Endothelial cell of umbilical vein (primary cell): ENCODE measurements around the gene MRPS23. TPM values are rescaled to one million over a fixed set of nuclear protein-coding genes. Genes with fewer than 3 reads are reported as not detected.

Source experiments
- BruUV-seq: library from RNA; stranded (reverse); fragments of 400-500 nt; replicated peaks from 2 replicates; lab custom pipeline; 2021; lab: Mats Ljungman, UMichigan
- CTCF ChIA-PET: fragments of 300-600, 350-600 bp; sonication (Branson Sonifier 250); formaldehyde crosslinking; loops from one replicate; lab custom pipeline; 2021; ENCODE audit warnings: antibody characterized with exemption, inconsistent platforms; lab: Charles Lee
- POLR2A ChIA-PET: fragments of 300-600, 350-600 bp; sonication (Branson Sonifier 250); formaldehyde crosslinking; loops from one replicate; lab custom pipeline; 2021; ENCODE audit warnings: antibody characterized with exemption, inconsistent platforms; lab: Charles Lee
- DNase-seq: peaks from one replicate; pipeline ENCODE4 v3.0.0-alpha.2; 2011; ENCODE audit warnings: low read depth, low spot score
- FAIRE-seq: peaks from 2 replicates; lab custom pipeline; 2011; peaks lifted over from hg19 to GRCh38; lab: Jason Lieb, UNC
- H2AFZ ChIP-seq: 2 replicates; pipeline ENCODE4 v1.6.0; 2012; ENCODE audit warnings: low read depth, low read length, control low read depth, inconsistent platforms
- H3K27ac ChIP-seq: 2 replicates; pipeline ENCODE4 v1.5.1; 2011; ENCODE audit warnings: low read depth, mild to moderate bottlenecking, control low read depth, low read length, moderate library complexity; ENCODE audit not compliant: insufficient read depth
- H3K27me3 ChIP-seq, 2 experiments: 2 replicates each; pipeline versions ENCODE4 v1.6.0 to v1.6.1; 2011; ENCODE audit warnings: low read length in 2 of 2, mixed read lengths in 1 of 2; ENCODE audit not compliant: control insufficient read depth in 2 of 2, insufficient read depth in 2 of 2
- H3K36me3 ChIP-seq, 2 experiments: 2 replicates in 1 of 2; 3 replicates in 1 of 2; pipeline ENCODE4 v1.5.1; 2011; ENCODE audit warnings: low read length in 2 of 2, mild to moderate bottlenecking in 1 of 2, moderate library complexity in 1 of 2; ENCODE audit not compliant: control insufficient read depth in 2 of 2, insufficient read depth in 2 of 2; ENCODE audit errors: extremely low read depth in 1 of 2
- H3K4me1 ChIP-seq: 3 replicates; pipeline ENCODE4 v1.5.1; 2011; ENCODE audit warnings: mild to moderate bottlenecking, low read length; ENCODE audit not compliant: control insufficient read depth, insufficient read depth; ENCODE audit errors: extremely low read depth
- H3K4me2 ChIP-seq: 2 replicates; pipeline ENCODE4 v1.6.1; 2011; ENCODE audit warnings: low read length, control low read depth, mixed read lengths; ENCODE audit not compliant: insufficient read depth
- H3K4me3 ChIP-seq, 3 experiments: fragments of 200-600 bp in 1 of 3; sonication (generic), shearing (Covaris generic) in 1 of 3; replicated peaks in 1 of 3; 2 replicates each; pipeline ENCODE4 v1.5.1; 2011 to 2016; ENCODE audit warnings: control low read depth in 3 of 3, low read length in 3 of 3, mild to moderate bottlenecking in 2 of 3, inconsistent platforms in 1 of 3, low read depth in 1 of 3, moderate library complexity in 1 of 3; ENCODE audit not compliant: insufficient read depth in 1 of 3
- H3K79me2 ChIP-seq: 2 replicates; pipeline ENCODE4 v1.6.0; 2012; ENCODE audit warnings: low read length, inconsistent platforms; ENCODE audit not compliant: control insufficient read depth, insufficient read depth
- H3K9ac ChIP-seq: replicated peaks from 2 replicates; pipeline ENCODE3; 2011; ENCODE audit warnings: low read length, control low read depth; ENCODE audit not compliant: insufficient read depth; ENCODE audit errors: extremely low read depth
- H3K9me1 ChIP-seq: replicated peaks from 3 replicates; pipeline ENCODE4 v1.6.0; 2011; ENCODE audit warnings: mild to moderate bottlenecking, low read length; ENCODE audit not compliant: control insufficient read depth, insufficient read depth; ENCODE audit errors: extremely low read depth
- H3K9me3 ChIP-seq: replicated peaks from 2 replicates; pipeline ENCODE4 v1.5.1; 2012; ENCODE audit warnings: low read length, inconsistent platforms; ENCODE audit not compliant: control insufficient read depth, insufficient read depth
- H4K20me1 ChIP-seq: replicated peaks from 2 replicates; pipeline ENCODE3; 2011; ENCODE audit warnings: mild to moderate bottlenecking, low read length; ENCODE audit not compliant: control insufficient read depth, insufficient read depth; ENCODE audit errors: extremely low read depth
- CTCF ChIP-seq, 2 donors: IDR thresholded peaks; 1 replicate in 1 of 2; 2 replicates in 1 of 2; pipeline ENCODE4 v1.5.1; 2011; ENCODE audit warnings: low read length in 2 of 2, mild to moderate bottlenecking in 2 of 2, moderate library complexity in 2 of 2, control low read depth in 1 of 2, inconsistent platforms in 1 of 2, low read depth in 1 of 2; ENCODE audit not compliant: insufficient read depth in 1 of 2; ENCODE audit errors: extremely low read depth in 1 of 2
- EZH2 ChIP-seq: IDR thresholded peaks from 2 replicates; pipeline ENCODE4 v1.6.1; 2012; ENCODE audit warnings: borderline replicate concordance, low read depth, mild to moderate bottlenecking, moderate library complexity, low read length, inconsistent platforms; ENCODE audit not compliant: severe bottlenecking
- FOS ChIP-seq: IDR thresholded peaks from 2 replicates; pipeline ENCODE4 v1.6.1; 2011; ENCODE audit warnings: mild to moderate bottlenecking, low read length, moderate library complexity, borderline replicate concordance; ENCODE audit not compliant: insufficient read depth
- GATA2 ChIP-seq: IDR thresholded peaks from 2 replicates; pipeline ENCODE4 v1.7.0; 2011; ENCODE audit warnings: low read depth, mild to moderate bottlenecking, moderate library complexity, mixed read lengths, low read length; ENCODE audit not compliant: insufficient read length, insufficient read depth
- JUN ChIP-seq: IDR thresholded peaks from 2 replicates; pipeline ENCODE4 v1.6.1; 2011; ENCODE audit warnings: borderline replicate concordance, low read depth; ENCODE audit not compliant: insufficient read length, insufficient read depth
- MAX ChIP-seq: IDR thresholded peaks from 2 replicates; pipeline ENCODE4 v1.6.1; 2011; ENCODE audit not compliant: insufficient read depth, insufficient read length
- MYC ChIP-seq: IDR thresholded peaks from one replicate; pipeline ENCODE4 v1.6.1; 2011; ENCODE audit warnings: mild to moderate bottlenecking, low read depth, low read length
- POLR2A ChIP-seq: IDR thresholded peaks from 2 replicates; pipeline ENCODE4 v1.6.1; 2012; ENCODE audit warnings: low read depth, mild to moderate bottlenecking, control low read depth, low read length
- POLR2AphosphoS5 ChIP-seq: IDR thresholded peaks from 2 replicates; pipeline ENCODE4 v1.6.1; 2012; ENCODE audit warnings: low read depth, mild to moderate bottlenecking, control low read depth, low read length, moderate library complexity; ENCODE audit not compliant: insufficient read depth
- dilution Hi-C: fragments of 300-500 bp; cut with MboI; formaldehyde crosslinking; loops from one replicate; pipeline ENCODE4 v1.15.0; 2019; ENCODE audit warnings: low sequenced_read_pairs; ENCODE audit not compliant: extremely low pct_ligation_motif_present
- intact Hi-C: fragments of 100-400 bp; cut with micrococcal nuclease; formaldehyde crosslinking; loops from one replicate; pipeline ENCODE4 v1.10.0; 2022
- polyA plus RNA-seq, 4 experiments: library from polyadenylated mRNA; depleted of rRNA in 3 of 4; stranded (reverse) in 3 of 4; unstranded in 1 of 4; fragments of >200 nt; gene quantifications; 2 replicates each; pipeline versions ENCODE4 v1.2.1 to v1.2.3, GENCODE V29; 2011 to 2012; ENCODE audit warnings: missing spikeins in 1 of 4
- total RNA-seq: library from RNA; stranded (reverse); gene quantifications from 2 replicates; pipeline ENCODE4 v1.2.3, GENCODE V29; 2021

Gene MRPS23
- total and polyA plus RNA-seq, 2 donors (not counting 3 experiments of a cell fraction or from before 2014, with no cell fraction given): 39.9 to 46.2 TPM

- CTCF ChIA-PET: interaction anchor here (1.6 to 11.3 kb wide), 2 partner anchors 14 to 127 kb away, joined by 4 to 202 read pairs; no protein-coding TSS in a partner anchor
- dilution Hi-C loops: loop anchor here (25.0 kb wide), 1 partner anchor 115 kb away; the partner anchor contains the start of gene VEZF1
- TF ChIP-seq JUN: no peak
- TF ChIP-seq FOS: no peak
- TF ChIP-seq MAX: no peak
- no peak for TF ChIP-seq POLR2A
- no peak for TF ChIP-seq GATA2
- TF ChIP-seq POLR2AphosphoS5: no peak
- no peak for TF ChIP-seq MYC
- TF ChIP-seq CTCF (IDR thresholded peaks at IDR 0.05; ENCODE audit: extremely low read depth in 1 of 2, insufficient read depth in 1 of 2, low read depth in 1 of 2, low read length in 2 of 2): no peak
- no peak for TF ChIP-seq EZH2
Measured at GRCh38 chr17:57872536-57872935, 22.7 kb upstream of the MRPS23 start.

More at GRCh38 chr17:57872536-57872935, 22.7 kb upstream of the MRPS23 start:
- Histone ChIP-seq H3K9me3 (no peaks in the 10 kb centered on the region), H2AFZ (no peak overlapping the region), H3K4me2 (no peak overlapping the region), H3K9ac (no peak overlapping the region), H3K9me1 (no peaks in the 10 kb centered on the region), H3K27ac (no peak overlapping the region), H3K27me3 (no peaks in the 10 kb centered on the region), H3K79me2 (no peaks in the 10 kb centered on the region), H4K20me1 (no peaks in the 10 kb centered on the region), H3K4me3 (no peak overlapping the region), H3K4me1 (peaks cover 59% of the 10 kb centered on the region), H3K36me3 (peaks cover 0 to 2% of the 10 kb centered on the region in 2 experiments)
- intact Hi-C loops: no loop called here
- BruUV-seq: no TSS peak
- POLR2A ChIA-PET: no interaction called here
- no peak for FAIRE-seq
- DNase-seq: no peak
